GM19099 (cell line): Measurements from ENCODE around the gene NID1.

ENCODE experiments used
- POLR2A ChIP-seq: IDR thresholded peaks from 3 replicates; pipeline ENCODE4 v1.6.1; 2011; ENCODE audit warnings: low read depth; ENCODE audit not compliant: insufficient read length; ENCODE audit errors: extremely low read depth

NID1 gene

DNA sequence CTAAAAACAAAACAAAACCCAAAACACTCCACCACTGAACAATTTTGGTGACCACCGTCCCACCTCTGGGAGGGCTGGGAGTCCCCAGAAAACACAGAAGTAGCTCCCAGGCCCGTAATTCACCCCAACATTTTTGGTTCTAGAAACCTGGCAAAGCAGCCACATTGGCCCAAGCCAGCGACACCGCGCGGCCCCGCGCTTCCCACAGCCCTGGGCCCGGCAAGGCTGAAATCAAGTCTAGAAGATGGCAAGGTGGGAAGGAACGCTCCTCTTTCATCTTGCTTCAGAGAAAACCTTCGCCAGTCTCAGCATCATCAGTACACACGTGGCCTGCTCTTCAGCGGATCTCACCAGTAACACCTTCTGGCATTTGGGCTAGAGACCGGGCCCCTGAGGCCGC, 35.9 kb upstream of the NID1 start:
- TF ChIP-seq POLR2A: no peak

DNA sequence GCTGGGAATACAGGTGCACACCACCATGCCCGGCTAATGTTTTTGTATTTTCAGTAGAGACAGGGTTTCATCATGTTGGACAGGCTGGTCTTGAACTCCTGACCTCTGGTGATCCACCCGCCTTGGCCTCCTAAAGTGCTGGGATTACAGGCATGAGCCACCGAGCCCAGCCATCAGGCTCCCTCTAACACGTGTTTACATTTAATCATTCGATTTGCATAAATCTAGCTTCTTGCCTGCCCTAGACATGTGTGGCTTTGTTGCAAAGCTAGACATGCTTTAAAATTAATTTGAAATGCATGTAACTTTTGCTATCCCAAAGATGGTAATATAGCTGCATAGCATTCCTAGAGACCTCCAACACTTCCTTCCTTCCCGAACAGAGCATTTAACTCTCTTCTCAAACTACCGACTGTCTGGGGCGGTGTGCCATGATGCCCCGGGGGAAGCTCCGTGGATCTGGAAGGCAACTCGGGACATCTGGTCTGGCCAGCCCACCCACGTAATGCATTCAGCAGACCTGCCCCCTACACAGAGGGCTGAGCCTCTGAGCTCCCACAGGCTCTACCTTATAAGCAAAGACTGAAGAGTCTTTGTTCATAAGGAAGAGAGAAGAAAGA, 34.6 kb upstream of the NID1 start:
- no peak for TF ChIP-seq POLR2A

DNA sequence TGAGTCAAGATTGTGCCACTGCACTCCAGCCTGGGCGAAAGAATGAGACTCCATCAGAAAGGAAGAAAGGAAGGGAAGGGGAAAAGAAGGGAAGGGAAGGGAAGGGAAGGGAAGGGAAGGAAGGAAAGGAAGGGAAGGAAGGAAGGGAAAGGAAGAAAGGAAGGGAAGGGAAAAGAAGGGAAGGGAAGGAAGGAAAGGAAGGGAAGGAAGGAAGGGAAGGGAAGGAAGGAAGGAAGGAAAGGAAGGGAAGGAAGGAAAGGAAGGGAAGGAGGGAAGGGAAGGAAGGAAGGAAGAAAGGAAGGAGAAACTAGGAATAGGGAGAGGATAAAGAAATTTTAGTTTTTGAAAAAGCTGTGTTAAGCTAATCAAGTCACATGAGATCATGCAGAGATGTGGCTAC, 33.4 kb upstream of the NID1 start:
- TF ChIP-seq POLR2A: no peak

DNA sequence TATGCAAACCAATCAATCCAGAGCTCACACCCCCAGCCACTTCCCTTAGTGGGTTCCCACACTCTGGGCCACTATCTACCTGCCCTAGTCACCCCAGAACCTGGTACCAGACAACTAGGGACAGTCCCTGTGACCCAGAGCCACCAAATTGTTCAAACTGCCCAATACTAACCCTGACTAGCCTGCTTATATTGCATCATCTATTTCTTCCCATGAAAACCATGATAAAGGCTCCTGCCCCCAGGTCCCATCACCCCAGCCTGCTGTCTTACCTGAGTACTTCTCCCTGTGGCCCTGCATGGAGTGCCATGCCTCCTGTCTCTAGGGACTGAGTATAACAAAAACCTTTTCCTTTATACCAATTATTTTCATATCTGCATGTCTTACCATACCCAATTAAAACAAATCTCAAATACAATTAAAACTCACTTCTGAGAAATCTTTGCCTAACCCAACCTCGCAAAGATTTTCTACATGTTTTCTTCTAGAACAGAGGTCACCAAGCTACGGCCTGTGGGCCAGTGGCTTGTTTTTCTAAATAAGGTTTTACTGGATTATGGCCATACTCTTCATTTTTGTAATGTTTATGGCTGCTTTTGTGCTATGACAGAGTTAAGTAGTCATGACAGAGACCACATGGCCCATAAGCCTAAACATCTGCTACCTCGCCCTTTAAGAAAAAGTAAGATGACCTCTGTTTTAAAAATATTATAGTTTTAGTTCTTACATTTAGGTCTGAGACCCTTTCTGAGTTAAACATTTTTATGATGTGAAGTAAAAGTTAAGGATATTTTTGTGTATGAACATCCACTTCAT, 31.0 kb upstream of the NID1 start:
- no peak for TF ChIP-seq POLR2A

DNA sequence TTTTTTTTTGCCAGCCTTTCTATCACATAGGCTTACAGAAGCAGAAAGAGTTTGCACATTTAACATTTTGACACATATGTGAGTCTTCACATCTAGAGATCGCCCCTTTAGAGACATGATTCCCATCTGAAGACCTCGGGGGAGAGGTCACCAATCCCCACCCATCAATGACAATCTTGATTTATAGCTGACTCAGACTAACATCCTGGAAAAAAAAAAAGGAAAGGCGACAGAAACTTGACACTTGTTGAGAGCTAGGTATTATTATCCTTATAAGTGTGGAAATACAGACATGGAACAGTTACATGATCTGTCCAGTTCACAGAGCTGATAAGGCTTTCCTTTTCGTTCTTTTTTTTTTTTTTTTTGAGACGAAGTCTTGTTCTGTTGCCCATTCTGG, 28.0 kb upstream of the NID1 start:
- TF ChIP-seq POLR2A: no peak

DNA sequence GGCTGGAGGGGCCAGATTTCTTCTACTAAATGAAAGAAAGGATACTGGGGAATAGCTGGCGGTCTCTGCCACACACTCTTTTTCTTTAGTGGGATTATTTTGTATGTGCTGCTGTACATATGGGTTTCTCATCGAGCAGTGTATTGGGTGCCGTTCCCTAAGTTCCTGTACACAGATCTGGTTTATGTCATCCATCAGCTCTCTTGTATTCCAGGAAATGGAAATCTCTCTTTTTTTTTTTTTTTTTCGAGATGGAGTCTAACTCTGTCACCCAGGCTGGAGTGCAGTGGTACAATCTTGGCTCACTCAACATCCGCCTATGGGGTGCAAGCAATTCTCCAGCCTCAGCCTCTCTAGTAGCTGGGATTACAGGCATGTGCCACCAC, 27.0 kb upstream of the NID1 start:
- TF ChIP-seq POLR2A: no peak

DNA sequence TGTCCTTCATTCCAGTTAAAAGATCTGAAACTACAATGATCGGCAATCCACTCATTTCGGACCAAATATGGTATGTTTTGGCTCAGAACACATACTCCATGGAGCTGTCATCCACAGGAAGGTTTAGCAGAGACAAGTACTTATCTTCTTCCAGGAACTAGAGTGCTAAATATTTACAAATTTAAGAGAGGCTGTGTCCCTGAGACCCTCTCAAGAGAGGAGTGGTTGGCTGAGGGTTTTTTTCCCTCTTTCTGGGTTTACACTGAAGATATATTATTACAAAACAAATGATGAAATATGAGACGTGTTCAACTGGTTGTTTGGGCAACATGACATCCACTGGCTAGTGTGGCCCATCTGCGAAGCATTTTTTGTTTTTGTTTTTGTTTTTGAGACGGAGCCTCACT, 25.9 kb upstream of the NID1 start:
- no peak for TF ChIP-seq POLR2A

DNA sequence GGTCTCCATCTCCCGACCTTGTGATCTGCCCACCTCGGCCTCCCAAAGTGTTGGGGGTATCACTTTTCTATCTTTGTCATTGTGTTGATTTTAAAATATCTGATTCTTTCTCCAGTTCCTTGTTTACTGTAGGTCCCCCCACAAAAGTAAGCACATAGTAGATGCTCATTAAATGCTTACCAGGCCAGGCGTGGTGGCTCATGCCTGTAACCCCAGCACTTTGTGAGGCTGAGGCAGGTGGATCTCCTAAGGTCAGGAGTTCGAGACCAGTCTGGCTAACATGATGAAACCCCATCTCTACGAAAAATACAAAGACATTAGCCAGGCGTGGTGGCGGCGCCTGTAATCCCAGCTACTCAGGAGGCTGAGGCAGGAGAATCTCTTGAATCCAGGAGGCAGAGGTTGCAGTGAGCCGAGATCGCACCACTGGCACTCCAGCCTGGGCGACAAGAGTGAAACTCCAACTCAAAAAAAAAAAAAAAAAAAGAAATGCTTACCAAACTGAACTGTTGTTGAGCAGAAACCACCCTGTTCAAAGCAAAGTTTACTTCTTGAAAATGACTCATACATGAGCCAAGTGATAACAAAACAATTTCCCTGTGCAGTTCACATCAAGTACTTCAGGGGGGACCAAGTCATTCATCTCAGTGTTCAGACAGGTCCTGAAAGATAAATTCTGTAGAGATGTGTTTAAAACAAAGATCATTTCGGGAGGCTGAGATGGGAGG, 24.3 kb upstream of the NID1 start:
- TF ChIP-seq POLR2A: no peak

DNA sequence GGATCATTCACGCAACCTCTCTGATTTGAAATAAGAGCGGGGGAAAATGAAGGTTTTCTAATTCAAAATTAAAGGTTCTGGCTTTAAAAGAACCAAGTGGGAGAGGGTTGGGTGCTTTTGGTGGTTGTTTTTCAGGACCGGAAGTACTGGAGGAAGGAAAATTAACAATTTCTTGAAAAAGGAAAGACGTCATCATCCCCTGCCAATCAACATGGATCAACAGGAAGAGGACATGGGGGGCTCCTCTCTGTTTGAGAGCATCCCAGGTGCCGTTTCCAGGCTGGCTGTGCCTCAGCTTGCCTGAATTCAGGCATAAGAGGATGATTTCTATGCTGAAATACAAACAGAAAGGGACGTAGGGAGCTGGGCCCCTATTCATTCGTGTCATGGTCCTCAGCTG, 21.6 kb upstream of the NID1 start:
- no peak for TF ChIP-seq POLR2A

DNA sequence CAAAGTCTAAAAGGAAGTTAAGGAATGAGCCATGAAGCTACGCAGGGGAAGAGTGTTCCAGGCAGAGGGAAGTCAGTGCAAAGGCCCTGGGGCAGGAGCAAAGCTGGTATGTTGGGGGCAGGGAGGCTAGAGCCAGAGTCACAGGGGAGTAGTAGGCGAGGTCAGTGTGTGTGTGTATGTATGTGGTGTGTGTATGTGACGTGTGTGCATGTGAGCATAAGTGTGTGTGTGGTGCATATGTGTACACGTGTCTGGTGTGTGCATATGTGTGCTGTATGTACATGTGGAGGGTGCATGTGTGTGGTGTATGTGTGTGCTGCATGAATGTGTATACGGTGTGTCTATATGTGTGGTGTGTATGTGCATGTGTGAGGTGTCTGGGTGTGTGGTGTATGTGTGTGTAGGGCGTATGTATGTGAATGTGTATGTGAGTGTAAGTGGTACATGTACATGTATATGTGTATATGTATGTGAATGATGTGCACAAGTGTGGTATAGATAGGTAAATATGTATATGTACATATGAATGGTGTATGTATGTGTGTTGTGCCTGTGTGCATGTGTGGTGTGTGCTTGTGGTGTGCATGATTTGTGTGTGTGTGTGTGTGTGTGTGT, 20.8 kb upstream of the NID1 start:
- TF ChIP-seq POLR2A: no peak

DNA sequence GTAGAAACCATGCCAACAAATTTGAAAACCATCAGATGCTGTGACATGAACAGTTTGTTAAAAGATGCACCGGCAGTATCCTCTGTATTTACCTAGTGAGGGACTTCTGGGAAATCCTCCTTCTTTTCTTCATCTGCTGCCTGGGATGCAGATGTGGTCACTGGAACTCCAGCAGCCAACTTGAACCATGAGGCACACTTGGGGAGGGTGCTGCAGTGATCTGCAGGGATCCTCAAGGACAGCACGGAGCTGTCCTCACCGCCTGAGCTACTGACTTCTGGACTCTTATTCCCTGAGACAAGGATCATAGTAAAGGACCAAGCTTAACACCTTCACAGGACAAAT, 19.5 kb upstream of the NID1 start:
- TF ChIP-seq POLR2A: no peak

DNA sequence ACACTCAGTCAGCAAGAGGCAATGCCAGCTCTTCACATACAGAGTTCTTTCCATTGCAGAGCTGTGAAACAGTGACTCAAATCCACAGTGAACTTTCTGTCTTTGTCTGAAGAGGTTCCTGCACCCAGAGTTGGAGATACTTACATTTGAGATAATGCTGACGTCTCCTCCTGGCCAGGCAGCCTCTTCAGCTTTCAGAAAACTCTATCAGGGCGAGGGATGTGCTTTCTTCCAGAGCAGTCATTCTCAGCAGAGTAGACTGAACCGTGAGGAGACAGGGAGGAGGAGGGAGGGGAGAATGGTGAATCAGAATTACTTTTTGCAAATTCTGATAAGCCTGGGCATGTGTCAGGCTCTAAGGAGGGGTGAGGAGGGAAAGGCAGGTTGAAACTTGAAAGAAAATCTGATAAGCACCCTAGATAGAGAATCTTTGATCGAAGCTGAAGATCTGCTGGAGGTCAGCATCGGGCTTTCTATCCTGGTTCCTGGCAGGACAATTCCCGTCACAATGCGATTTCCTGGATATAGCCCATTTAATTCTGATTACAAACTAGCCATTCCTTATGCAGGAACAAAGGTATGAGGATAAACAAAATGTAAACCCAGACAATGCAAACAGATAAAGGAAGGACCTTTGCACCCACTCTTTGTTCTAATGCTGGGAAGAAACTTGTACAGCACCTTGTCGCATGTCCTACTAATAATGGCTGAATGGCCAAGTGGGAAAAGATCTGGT, 18.9 kb upstream of the NID1 start:
- TF ChIP-seq POLR2A: no peak

DNA sequence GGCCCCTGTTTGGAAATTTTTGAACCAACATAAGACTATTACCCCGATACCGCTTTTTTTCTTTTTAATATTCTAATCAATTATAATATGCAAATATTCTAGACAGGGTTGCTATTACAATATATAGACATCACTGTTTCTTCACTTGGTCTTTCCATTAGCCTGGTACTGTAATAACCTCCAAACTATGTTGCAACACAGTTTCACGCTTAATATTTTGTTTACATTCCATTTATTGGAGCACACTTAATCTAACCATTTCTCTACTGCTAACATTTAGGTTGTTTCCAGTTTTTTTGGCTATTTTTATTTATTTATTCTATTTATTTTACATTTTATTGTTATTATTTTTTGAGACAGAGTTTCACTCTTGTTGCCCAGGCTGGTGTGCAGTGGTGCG, 17.6 kb upstream of the NID1 start:
- no peak for TF ChIP-seq POLR2A

DNA sequence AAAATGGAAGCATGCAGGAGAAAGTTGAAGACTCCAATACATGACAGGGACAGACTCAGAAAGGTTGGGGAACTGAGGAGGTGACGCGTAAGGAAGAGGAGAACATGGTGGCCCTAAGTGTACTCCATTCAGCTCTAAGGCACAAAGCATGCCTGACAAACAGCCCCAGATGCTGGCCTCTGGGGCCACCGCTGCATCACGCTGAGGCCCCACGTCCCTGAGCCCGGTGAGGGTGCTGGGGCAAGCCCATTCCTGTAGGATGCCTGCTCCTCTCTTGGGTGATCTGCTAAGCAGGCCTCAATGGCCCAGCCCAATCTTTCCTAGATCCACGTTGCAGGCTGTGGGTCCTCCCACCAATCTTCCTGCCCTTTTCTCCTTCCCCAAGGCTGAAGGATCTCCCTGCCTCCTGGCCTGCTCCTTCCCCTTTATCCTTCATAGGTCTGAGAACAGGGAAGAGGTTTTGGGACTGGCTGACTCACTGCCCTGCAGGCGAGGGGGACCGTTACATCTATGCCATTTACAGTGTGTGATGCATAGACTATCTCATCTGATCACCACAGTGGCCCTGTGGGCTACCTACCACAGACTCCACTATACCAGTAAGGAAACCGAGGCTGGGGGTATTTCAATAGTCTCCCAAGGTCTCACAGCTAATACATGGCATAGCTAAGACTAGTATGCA, 16.8 kb upstream of the NID1 start:
- no peak for TF ChIP-seq POLR2A
